Measurements from ENCODE around the gene SRSF6. TPM values are rescaled to one million over a fixed set of nuclear protein-coding genes. Genes with fewer than 3 reads are reported as not detected.

Gene SRSF6
- polyA plus RNA-seq, 1 donor from 2014 or later: 225 TPM

GRCh38 chr20:43462660-43463526, 5.2 kb downstream of the SRSF6 start:
- H3K4me2 ChIP-seq (ENCODE audit: low read length): no peak overlapping the region
- no peak overlapping the region for H2AFZ ChIP-seq (ENCODE audit: low read depth, low read length)
- peaks cover 15% of the 10 kb centered on the region for H4K20me1 ChIP-seq (ENCODE audit: insufficient read depth)
- H3K27ac ChIP-seq (ENCODE audit: low read length): no peak overlapping the region
- no peaks in the 10 kb centered on the region for H3K9me2 ChIP-seq (ENCODE audit: insufficient read depth, low read length)
- no peaks in the 10 kb centered on the region for H3K27me3 ChIP-seq (ENCODE audit: insufficient read depth, low read depth, low read length)
- peaks cover 41% of the 10 kb centered on the region for H3K79me2 ChIP-seq (replicated peaks; ENCODE audit: insufficient read depth, low read length)
- H3K9ac ChIP-seq (ENCODE audit: low read length): no peak overlapping the region
- no peaks in the 10 kb centered on the region for H3K9me3 ChIP-seq (ENCODE audit: low read length)
- H3F3A ChIP-seq (ENCODE audit: insufficient read depth, low read length, poor library complexity, severe bottlenecking): no peaks in the 10 kb centered on the region
- peaks cover 35% of the 10 kb centered on the region for H3K36me3 ChIP-seq (ENCODE audit: insufficient read depth, low read length)
- no peak for TF ChIP-seq EP300 (conservative IDR thresholded peaks at IDR 0.05; ENCODE audit: poor library complexity, severe bottlenecking)
- no peak for TF ChIP-seq SMC3 (conservative IDR thresholded peaks at IDR 0.05; ENCODE audit: poor library complexity)
- TF ChIP-seq EZH2 (IDR thresholded peaks at IDR 0.05; ENCODE audit: borderline replicate concordance, insufficient read depth, low read length, poor library complexity, severe bottlenecking): no peak
- no peak for TF ChIP-seq TAF1 (IDR thresholded peaks at IDR 0.05; ENCODE audit: low read depth)
- TF ChIP-seq POLR2AphosphoS5 (IDR thresholded peaks at IDR 0.05): no peak
- no peak for TF ChIP-seq MXI1 (conservative IDR thresholded peaks at IDR 0.05; ENCODE audit: poor library complexity, severe bottlenecking)
- TF ChIP-seq, protein P1, sequence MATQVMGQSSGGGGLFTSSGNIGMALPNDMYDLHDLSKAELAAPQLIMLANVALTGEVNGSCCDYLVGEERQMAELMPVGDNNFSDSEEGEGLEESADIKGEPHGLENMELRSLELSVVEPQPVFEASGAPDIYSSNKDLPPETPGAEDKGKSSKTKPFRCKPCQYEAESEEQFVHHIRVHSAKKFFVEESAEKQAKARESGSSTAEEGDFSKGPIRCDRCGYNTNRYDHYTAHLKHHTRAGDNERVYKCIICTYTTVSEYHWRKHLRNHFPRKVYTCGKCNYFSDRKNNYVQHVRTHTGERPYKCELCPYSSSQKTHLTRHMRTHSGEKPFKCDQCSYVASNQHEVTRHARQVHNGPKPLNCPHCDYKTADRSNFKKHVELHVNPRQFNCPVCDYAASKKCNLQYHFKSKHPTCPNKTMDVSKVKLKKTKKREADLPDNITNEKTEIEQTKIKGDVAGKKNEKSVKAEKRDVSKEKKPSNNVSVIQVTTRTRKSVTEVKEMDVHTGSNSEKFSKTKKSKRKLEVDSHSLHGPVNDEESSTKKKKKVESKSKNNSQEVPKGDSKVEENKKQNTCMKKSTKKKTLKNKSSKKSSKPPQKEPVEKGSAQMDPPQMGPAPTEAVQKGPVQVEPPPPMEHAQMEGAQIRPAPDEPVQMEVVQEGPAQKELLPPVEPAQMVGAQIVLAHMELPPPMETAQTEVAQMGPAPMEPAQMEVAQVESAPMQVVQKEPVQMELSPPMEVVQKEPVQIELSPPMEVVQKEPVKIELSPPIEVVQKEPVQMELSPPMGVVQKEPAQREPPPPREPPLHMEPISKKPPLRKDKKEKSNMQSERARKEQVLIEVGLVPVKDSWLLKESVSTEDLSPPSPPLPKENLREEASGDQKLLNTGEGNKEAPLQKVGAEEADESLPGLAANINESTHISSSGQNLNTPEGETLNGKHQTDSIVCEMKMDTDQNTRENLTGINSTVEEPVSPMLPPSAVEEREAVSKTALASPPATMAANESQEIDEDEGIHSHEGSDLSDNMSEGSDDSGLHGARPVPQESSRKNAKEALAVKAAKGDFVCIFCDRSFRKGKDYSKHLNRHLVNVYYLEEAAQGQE (IDR thresholded peaks at IDR 0.05; ENCODE audit: borderline replicate concordance): no peak
- no peak for TF ChIP-seq CTCF (IDR thresholded peaks at IDR 0.05; ENCODE audit: poor library complexity, severe bottlenecking)
- TF ChIP-seq RAD21 (conservative IDR thresholded peaks at IDR 0.05): no peak
- H3K4me3 ChIP-seq (ENCODE audit: low read length): peak overlapping the region; percentile 21

DNA sequence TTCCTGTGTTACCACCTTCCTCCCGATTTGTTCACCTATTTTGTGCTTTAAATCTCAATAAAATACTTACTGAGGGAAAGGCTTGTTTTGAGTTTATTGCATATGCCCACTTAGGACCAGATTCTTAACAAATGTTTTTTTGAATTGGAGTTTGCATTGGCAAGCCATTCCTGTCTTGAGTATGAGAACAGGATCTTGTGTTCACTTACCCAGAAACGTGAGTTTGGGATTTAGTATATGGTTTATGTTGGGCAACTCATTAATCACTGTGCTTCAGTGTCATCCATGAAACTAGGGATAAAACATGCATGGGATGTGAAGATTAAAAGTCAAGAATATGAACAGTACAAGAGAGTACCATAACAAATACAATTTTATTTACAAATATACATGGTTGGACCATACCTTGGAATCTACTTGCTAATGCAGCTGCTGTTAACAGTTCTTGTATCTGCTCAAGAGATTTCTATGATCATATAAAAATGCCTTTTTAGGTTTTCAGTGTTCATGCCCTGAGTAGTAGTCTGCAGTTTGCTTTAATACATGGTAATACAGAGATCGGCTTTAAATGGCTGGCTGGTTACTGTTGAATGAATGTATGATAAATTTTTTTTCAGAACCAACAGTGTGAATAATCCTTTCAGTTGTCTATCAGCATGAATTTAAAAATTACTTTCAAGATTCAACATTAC, 6.0 kb downstream of the SRSF6 start:
- H3K36me3 ChIP-seq (ENCODE audit: insufficient read depth, low read length): peaks cover 35% of the 10 kb centered on the region
- no peaks in the 10 kb centered on the region for H3F3A ChIP-seq (ENCODE audit: insufficient read depth, low read length, poor library complexity, severe bottlenecking)
- no peaks in the 10 kb centered on the region for H3K27me3 ChIP-seq (ENCODE audit: insufficient read depth, low read depth, low read length)
- no peaks in the 10 kb centered on the region for H3K9me3 ChIP-seq (ENCODE audit: low read length)
- H3K9me2 ChIP-seq (ENCODE audit: insufficient read depth, low read length): no peaks in the 10 kb centered on the region
- peaks cover 15% of the 10 kb centered on the region for H4K20me1 ChIP-seq (ENCODE audit: insufficient read depth)
- no peak overlapping the region for H3K4me3 ChIP-seq (ENCODE audit: low read length)
- H3K79me2 ChIP-seq (replicated peaks; ENCODE audit: insufficient read depth, low read length): peaks cover 39% of the 10 kb centered on the region
- no peak overlapping the region for H3K9ac ChIP-seq (ENCODE audit: low read length)
- no peak overlapping the region for H3K27ac ChIP-seq (ENCODE audit: low read length)
- H3K4me2 ChIP-seq (ENCODE audit: low read length): no peak overlapping the region
- TF ChIP-seq, protein P1 (IDR thresholded peaks at IDR 0.05; ENCODE audit: borderline replicate concordance): no peak
- TF ChIP-seq POLR2AphosphoS5 (IDR thresholded peaks at IDR 0.05): no peak
- TF ChIP-seq MXI1 (conservative IDR thresholded peaks at IDR 0.05; ENCODE audit: poor library complexity, severe bottlenecking): no peak
- no peak for TF ChIP-seq EP300 (conservative IDR thresholded peaks at IDR 0.05; ENCODE audit: poor library complexity, severe bottlenecking)
- no peak for TF ChIP-seq SMC3 (conservative IDR thresholded peaks at IDR 0.05; ENCODE audit: poor library complexity)
- no peak for TF ChIP-seq CTCF (IDR thresholded peaks at IDR 0.05; ENCODE audit: poor library complexity, severe bottlenecking)
- TF ChIP-seq RAD21 (conservative IDR thresholded peaks at IDR 0.05): no peak
- no peak for TF ChIP-seq EZH2 (IDR thresholded peaks at IDR 0.05; ENCODE audit: borderline replicate concordance, insufficient read depth, low read length, poor library complexity, severe bottlenecking)
- TF ChIP-seq TAF1 (IDR thresholded peaks at IDR 0.05; ENCODE audit: low read depth): no peak
- no peak overlapping the region for H2AFZ ChIP-seq (ENCODE audit: low read depth, low read length)
